ENCODE data around the gene ZMYND12. TPM values are rescaled to one million over a fixed set of nuclear protein-coding genes. Genes with fewer than 3 reads are reported as not detected.

ZMYND12 gene
- total RNA-seq, 8 experiments from 2014 or later, result 0.71 to 3.5 (median 1.5) TPM; not detected in 1

GRCh38 chr1:42431514-42431913, 24.3 kb downstream of the ZMYND12 start:
- ATAC-seq (replicated peaks in 6 of 8), result no peak
- in situ Hi-C loops (cut with MboI; ENCODE audit: low pct_unique_long_range_greater_than_20kb in 2 of 9, low sequenced_read_pairs in 9 of 9, unreplicated experiment in 9 of 9), result loop anchor here in 1 of 9 experiments (25.0 kb wide), 1 partner anchor 94 kb away; the partner anchor contains the start of gene FOXJ3
- Histone ChIP-seq H3K27ac (no peak overlapping the region), H3K4me1 (replicated peaks in 1 of 2) (peaks cover 5 to 25% of the 10 kb centered on the region in 2 donors), H3K4me3 (no peak overlapping the region)
- 29 to 81% (median 67%) methylated on average over 1 to 3 of the region's 3 CpGs; no CpG with 5 or more reads in 1 of the 10 experiments for WGBS, 10 experiments

GRCh38 chr1:42430286-42431135, 25.3 kb downstream of the ZMYND12 start:
- in situ Hi-C loops (cut with MboI; ENCODE audit: low pct_unique_long_range_greater_than_20kb in 2 of 9, low sequenced_read_pairs in 9 of 9, unreplicated experiment in 9 of 9), result loop anchor here in 1 of 9 experiments (25.0 kb wide), 1 partner anchor 93 kb away; the partner anchor contains the start of gene FOXJ3
- 10 to 100% (median 84%) methylated on average over 1 to 3 of the region's 3 CpGs for WGBS, 10 experiments
- ATAC-seq (replicated peaks in 6 of 8), result no peak
- Histone ChIP-seq H3K4me1 (replicated peaks in 1 of 2) (peaks cover 5 to 25% of the 10 kb centered on the region in 2 donors), H3K27ac (no peak overlapping the region), H3K4me3 (no peak overlapping the region)

GRCh38 chr1:42429603-42430002, 26.2 kb downstream of the ZMYND12 start:
- H3K27ac ChIP-seq, result peak overlapping the region in 1 of 2 donors; percentile 36
- in situ Hi-C loops (cut with MboI; ENCODE audit: low pct_unique_long_range_greater_than_20kb in 2 of 9, low sequenced_read_pairs in 9 of 9, unreplicated experiment in 9 of 9), result loop anchor here in 1 of 9 experiments (25.0 kb wide), 1 partner anchor 92 kb away; the partner anchor contains the start of gene FOXJ3
- H3K4me1 ChIP-seq (replicated peaks in 1 of 2), result peaks cover 5 to 25% of the 10 kb centered on the region in 2 donors
- ATAC-seq (replicated peaks in 6 of 8), result peak in 5 of 8 experiments; percentile 24 to 72 (median 60)
- WGBS, 10 experiments, result 10 to 60% (median 38%) methylated on average over 1 of the region's 1 CpG; no CpG with 5 or more reads in 6 of the 10 experiments
- H3K4me3 ChIP-seq, result no peak overlapping the region

- H3K4me3 ChIP-seq, result no peak overlapping the region
- H3K4me1 ChIP-seq (replicated peaks in 1 of 2), result peaks cover 15 to 46% of the 10 kb centered on the region in 2 donors
- no peak overlapping the region for H3K27ac ChIP-seq
- no peak for ATAC-seq (replicated peaks in 6 of 8)
- 0 to 100% (median 81%) methylated on average over 1 to 4 of the region's 4 CpGs; no CpG with 5 or more reads in 2 of the 10 experiments for WGBS, 10 experiments
- in situ Hi-C loops (cut with MboI; ENCODE audit: low pct_unique_long_range_greater_than_20kb in 2 of 9, low sequenced_read_pairs in 9 of 9, unreplicated experiment in 9 of 9), result loop anchor here in 1 of 9 experiments (25.0 kb wide), 1 partner anchor 90 kb away; the partner anchor contains the start of gene FOXJ3
Observed at GRCh38 chr1:42427240-42427639, 28.6 kb downstream of the ZMYND12 start.

GRCh38 chr1:42424201-42424600, 31.6 kb downstream of the ZMYND12 start:
- Histone ChIP-seq H3K4me1 (replicated peaks in 1 of 2) (peaks cover 27 to 53% of the 10 kb centered on the region in 2 donors), H3K27ac (no peak overlapping the region)
- no peak for ATAC-seq (replicated peaks in 6 of 8)

GRCh38 chr1:42423681-42424080, 32.1 kb downstream of the ZMYND12 start:
- in situ Hi-C loops (cut with MboI; ENCODE audit: low pct_unique_long_range_greater_than_20kb in 2 of 9, low sequenced_read_pairs in 9 of 9, unreplicated experiment in 9 of 9), result no loop called here
- ATAC-seq (replicated peaks in 6 of 8), result no peak
- Histone ChIP-seq H3K27ac (peak overlapping the region in 1 of 2 donors; percentile 28), H3K4me3 (no peak overlapping the region), H3K4me1 (replicated peaks in 1 of 2) (peaks cover 27 to 54% of the 10 kb centered on the region in 2 donors)
- 33 to 100% (median 83%) methylated on average over 1 to 3 of the region's 3 CpGs; no CpG with 5 or more reads in 2 of the 10 experiments for WGBS, 10 experiments

More at GRCh38 chr1:42424201-42424600, 31.6 kb downstream of the ZMYND12 start:
- in situ Hi-C loops (cut with MboI; ENCODE audit: low pct_unique_long_range_greater_than_20kb in 2 of 9, low sequenced_read_pairs in 9 of 9, unreplicated experiment in 9 of 9), result no loop called here
- no peak overlapping the region for H3K4me3 ChIP-seq
- WGBS, 10 experiments, result 17 to 95% (median 82%) methylated on average over 1 to 4 of the region's 4 CpGs; no CpG with 5 or more reads in 1 of the 10 experiments

- 20 to 62% (median 39%) methylated on average over 2 to 9 of the region's 9 CpGs for WGBS, 10 experiments
- Histone ChIP-seq H3K4me1 (replicated peaks in 1 of 2) (peaks cover 27 to 55% of the 10 kb centered on the region in 2 donors), H3K27ac (peak overlapping the region; percentile 13 to 22), H3K4me3 (no peak overlapping the region)
- peak in 5 of 8 experiments; percentile 4 to 79 (median 62) for ATAC-seq (replicated peaks in 6 of 8)
- in situ Hi-C loops (cut with MboI; ENCODE audit: low pct_unique_long_range_greater_than_20kb in 2 of 9, low sequenced_read_pairs in 9 of 9, unreplicated experiment in 9 of 9), result no loop called here
Observed at GRCh38 chr1:42422737-42423136, 33.1 kb downstream of the ZMYND12 start.

GRCh38 chr1:42420911-42421585, 34.8 kb downstream of the ZMYND12 start:
- Histone ChIP-seq H3K27ac (peak overlapping the region; percentile 58 to 75), H3K4me1 (replicated peaks in 1 of 2) (peaks cover 27 to 60% of the 10 kb centered on the region in 2 donors), H3K4me3 (no peak overlapping the region)
- WGBS, 10 experiments, result 0 to 48% (median 21%) methylated on average over 1 to 8 of the region's 10 CpGs; no CpG with 5 or more reads in 2 of the 10 experiments
- ATAC-seq (replicated peaks in 6 of 8), result peak; percentile 41 to 89 (median 78)
- in situ Hi-C loops (cut with MboI; ENCODE audit: low pct_unique_long_range_greater_than_20kb in 2 of 9, low sequenced_read_pairs in 9 of 9, unreplicated experiment in 9 of 9), result no loop called here

GRCh38 chr1:42420121-42420520, 35.7 kb downstream of the ZMYND12 start:
- ATAC-seq (replicated peaks in 6 of 8), result no peak
- Histone ChIP-seq H3K4me3 (no peak overlapping the region), H3K27ac (peak overlapping the region in 1 of 2 donors; percentile 75), H3K4me1 (replicated peaks in 1 of 2) (peaks cover 27 to 66% of the 10 kb centered on the region in 2 donors)
- WGBS, 10 experiments, result 21 to 90% (median 82%) methylated on average over 1 to 6 of the region's 7 CpGs; no CpG with 5 or more reads in 2 of the 10 experiments
- in situ Hi-C loops (cut with MboI; ENCODE audit: low pct_unique_long_range_greater_than_20kb in 2 of 9, low sequenced_read_pairs in 9 of 9, unreplicated experiment in 9 of 9), result no loop called here

- Histone ChIP-seq H3K4me3 (no peak overlapping the region), H3K27ac (no peak overlapping the region), H3K4me1 (replicated peaks in 1 of 2) (peaks cover 27 to 70% of the 10 kb centered on the region in 2 donors)
- in situ Hi-C loops (cut with MboI; ENCODE audit: low pct_unique_long_range_greater_than_20kb in 2 of 9, low sequenced_read_pairs in 9 of 9, unreplicated experiment in 9 of 9), result no loop called here
- WGBS, 10 experiments, result 31 to 100% (median 93%) methylated on average over 1 to 5 of the region's 5 CpGs; no CpG with 5 or more reads in 4 of the 10 experiments
- ATAC-seq (replicated peaks in 6 of 8), result no peak
Observed at GRCh38 chr1:42419126-42419821, 36.5 kb downstream of the ZMYND12 start.

GRCh38 chr1:42418516-42418915, 37.3 kb downstream of the ZMYND12 start:
- in situ Hi-C loops (cut with MboI; ENCODE audit: low pct_unique_long_range_greater_than_20kb in 2 of 9, low sequenced_read_pairs in 9 of 9, unreplicated experiment in 9 of 9), result no loop called here
- no peak overlapping the region for H3K27ac ChIP-seq
- WGBS, 10 experiments, result 0 to 100% (median 67%) methylated on average over 1 of the region's 1 CpG; no CpG with 5 or more reads in 3 of the 10 experiments
- H3K4me3 ChIP-seq, result no peak overlapping the region
- H3K4me1 ChIP-seq (replicated peaks in 1 of 2), result peaks cover 27 to 64% of the 10 kb centered on the region in 2 donors
- ATAC-seq (replicated peaks in 6 of 8), result peak in 1 of 8 experiments; percentile 32

GRCh38 chr1:42417166-42417565, 38.7 kb downstream of the ZMYND12 start:
- 64 to 84% methylated on average over 3 of the region's 3 CpGs; no CpG with 5 or more reads in 8 of the 10 experiments for WGBS, 10 experiments
- no peak overlapping the region for H3K27ac ChIP-seq
- H3K4me1 ChIP-seq (replicated peaks in 1 of 2), result peaks cover 16 to 51% of the 10 kb centered on the region in 2 donors
- in situ Hi-C loops (cut with MboI; ENCODE audit: low pct_unique_long_range_greater_than_20kb in 2 of 9, low sequenced_read_pairs in 9 of 9, unreplicated experiment in 9 of 9), result no loop called here
- H3K4me3 ChIP-seq, result no peak overlapping the region
- ATAC-seq (replicated peaks in 6 of 8), result no peak

All from motor neuron (in vitro differentiated cells).